ENCODE measurements around the gene OR6S1. TPM values are rescaled to one million over a fixed set of nuclear protein-coding genes. Genes with fewer than 3 reads are reported as not detected.

Gene OR6S1
- total RNA-seq, 2 donors from 2014 or later = not detected

GRCh38 chr14:20592574-20592973, 48.9 kb downstream of the OR6S1 start:
- no peaks in the 10 kb centered on the region for H3K4me1 ChIP-seq (ENCODE audit: control insufficient read depth in 1 of 2, low read depth in 2 of 2)
- no peaks in the 10 kb centered on the region for H3K36me3 ChIP-seq
- no peak for TF ChIP-seq CTCF (IDR thresholded peaks at IDR 0.05)
- H3K27me3 ChIP-seq (replicated peaks; ENCODE audit: insufficient read depth) = no peaks in the 10 kb centered on the region
- ATAC-seq (ENCODE audit: insufficient number of reproducible peaks, low FRiP score, low read depth) = no peak
- no peak for DNase-seq (ENCODE audit: low spot score)
- H3K4me3 ChIP-seq = no peak overlapping the region
- no peaks in the 10 kb centered on the region for H3K9me3 ChIP-seq
- H3K27ac ChIP-seq = no peak overlapping the region

GRCh38 chr14:20591235-20591634, 50.3 kb downstream of the OR6S1 start, which contains the start of gene RNASE12:
Gene RNASE12 (minus strand): TSS chr14:20591376. CDS start chr14:20590723, 653 bp downstream.
- Histone ChIP-seq H3K27ac (no peak within 1 kb of the TSS), H3K9me3 (no peaks in the 10 kb centered on the region), H3K27me3 (replicated peaks; ENCODE audit: insufficient read depth) (no peaks in the 10 kb centered on the region), H3K4me1 (ENCODE audit: control insufficient read depth in 1 of 2, low read depth in 2 of 2) (no peaks in the 10 kb centered on the region), H3K4me3 (no peak within 1 kb of the TSS), H3K36me3 (no peaks in the 10 kb centered on the region)
- DNase-seq (ENCODE audit: low spot score) (no peak), ATAC-seq (ENCODE audit: insufficient number of reproducible peaks, low FRiP score, low read depth) (no peak)
- no peak for TF ChIP-seq CTCF (IDR thresholded peaks at IDR 0.05)

Other genes starting within 250 kb of the OR6S1 start
- gene TEP1, start 228.2 kb downstream of the OR6S1 start, total RNA-seq = 10 to 100 TPM; 33.0 to 54.2 TPM
- under 1 TPM; 0.14 to 0.42 TPM for gene KLHL33, start 205.5 kb downstream of the OR6S1 start, total RNA-seq
- gene OSGEP, start 186.9 kb downstream of the OR6S1 start, total RNA-seq = 100 to 1,000 TPM in 1 of 2 donors, 10 to 100 TPM in 1; 66.2 to 108 TPM
- gene APEX1, start 186.5 kb downstream of the OR6S1 start, total RNA-seq = 10 to 100 TPM; 45.9 to 85.6 TPM
- gene PIP4P1, start 180.3 kb downstream of the OR6S1 start, total RNA-seq = 10 to 100 TPM; 11.6 to 13.8 TPM
- 100 to 1,000 TPM in 1 of 2 donors, 10 to 100 TPM in 1; 42.4 to 170 TPM for gene PNP, start 172.3 kb downstream of the OR6S1 start, total RNA-seq
- not detected for gene RNASE10, start 136.2 kb downstream of the OR6S1 start, total RNA-seq
- gene RNASE9, start 80.6 kb downstream of the OR6S1 start, total RNA-seq = not detected
- gene RNASE11, start 53.7 kb downstream of the OR6S1 start, total RNA-seq = not detected
- not detected for gene RNASE12, start 50.3 kb downstream of the OR6S1 start, total RNA-seq
- 10 to 100 TPM; 45.6 to 66.4 TPM for gene RNASE4, start 42.9 kb upstream of the OR6S1 start, total RNA-seq
- 10 to 100 TPM; 13.5 to 15.7 TPM for gene ANG, start 47.1 kb upstream of the OR6S1 start, total RNA-seq
- not detected for gene EDDM3A, start 104.2 kb upstream of the OR6S1 start, total RNA-seq
- gene EDDM3B, start 126.7 kb upstream of the OR6S1 start, total RNA-seq = not detected
- gene RNASE6, start 139.6 kb upstream of the OR6S1 start, total RNA-seq = 10 to 100 TPM; 26.3 to 39.0 TPM
- gene RNASE1, start 161.2 kb upstream of the OR6S1 start, total RNA-seq = 100 to 1,000 TPM; 537 to 922 TPM
- not detected for gene RNASE3, start 249.7 kb upstream of the OR6S1 start, total RNA-seq

All from thoracic aorta (tissue), 2 donors.